HS-5 (cell line): ENCODE results near the gene FOXRED2.
"Not testable (repeated sequence)": the region's sequence is repeated elsewhere in the genome, so short reads cannot be mapped to it uniquely, and the experiment has no call there.

Experiments used
- DNase-seq: peaks from one replicate; pipeline ENCODE4 v3.0.0-alpha.2; 2012; ENCODE audit warnings: low read depth

The FOXRED2 gene

GRCh38 chr22:36469094-36469710 lies 37.6 kb downstream of the FOXRED2 start:
- no peak for DNase-seq

GRCh38 chr22:36467946-36468345 lies 38.9 kb downstream of the FOXRED2 start:
- peak; percentile 76 for DNase-seq

GRCh38 chr22:36467042-36467810 lies 39.6 kb downstream of the FOXRED2 start:
- DNase-seq, result no peak

- DNase-seq, result no peak
These were observed 40.6 kb downstream of the FOXRED2 start for GRCh38 chr22:36466258-36466657.

- peak; percentile 92 for DNase-seq
These were observed 41.4 kb downstream of the FOXRED2 start for GRCh38 chr22:36465232-36466021.

- no peak for DNase-seq
These were observed 42.1 kb downstream of the FOXRED2 start for GRCh38 chr22:36464715-36465231.

- no peak for DNase-seq
These were observed 43.1 kb downstream of the FOXRED2 start for GRCh38 chr22:36463783-36464184.

GRCh38 chr22:36461665-36462649 lies 44.9 kb downstream of the FOXRED2 start:
- no peak for DNase-seq

- no peak for DNase-seq
These were observed 46.6 kb downstream of the FOXRED2 start for GRCh38 chr22:36460202-36460601.

GRCh38 chr22:36457688-36458450 lies 49.0 kb downstream of the FOXRED2 start:
- no peak for DNase-seq

- no peak for DNase-seq
These were observed 50.4 kb downstream of the FOXRED2 start for GRCh38 chr22:36456464-36456845.

GRCh38 chr22:36455571-36456463 lies 51.0 kb downstream of the FOXRED2 start:
- no peak for DNase-seq

GRCh38 chr22:36454916-36455570 lies 51.8 kb downstream of the FOXRED2 start:
- no peak for DNase-seq

GRCh38 chr22:36453855-36454378 lies 52.9 kb downstream of the FOXRED2 start:
- DNase-seq, result no peak

GRCh38 chr22:36452978-36453607 lies 53.7 kb downstream of the FOXRED2 start:
- DNase-seq, result not testable (repeated sequence)

GRCh38 chr22:36452250-36452977 lies 54.4 kb downstream of the FOXRED2 start:
- DNase-seq, result no peak

GRCh38 chr22:36450923-36451322 lies 55.9 kb downstream of the FOXRED2 start:
- DNase-seq, result not testable (repeated sequence)
